ENCODE data around the gene NKTR. TPM values are rescaled to one million over a fixed set of nuclear protein-coding genes. Genes with fewer than 3 reads are reported as not detected.
"Not testable (repeated sequence)": the region's sequence is repeated elsewhere in the genome, so short reads cannot be mapped to it uniquely, and the experiment has no call there.

The NKTR gene
- total and polyA plus RNA-seq, 2 experiments from 2014 or later: 81.3 to 117 TPM

- Mint-ChIP-seq H3K4me1 (peaks cover 20% of the 10 kb centered on the region), H3K9me3 (peaks cover 16% of the 10 kb centered on the region; the same call in 2 of the 3 replicates), H3K36me3 (ENCODE audit: low read depth) (peaks cover 38% of the 10 kb centered on the region), H3K4me3 (no peak overlapping the region), H3K27ac (no peak overlapping the region), H3K27me3 (ENCODE audit: insufficient read depth, low read depth, poor library complexity) (peaks cover 5% of the 10 kb centered on the region)
- H3K27me3 ChIP-seq (ENCODE audit: insufficient read depth): no peaks in the 10 kb centered on the region
- no peaks in the 10 kb centered on the region for H3K9me2 ChIP-seq (ENCODE audit: insufficient read depth)
- H3K4me1 ChIP-seq (ENCODE audit: insufficient read depth): peaks cover 13% of the 10 kb centered on the region
- H3F3A ChIP-seq (replicated peaks; ENCODE audit: low read depth): peaks cover 3% of the 10 kb centered on the region
- DNase-seq (ENCODE audit: low spot score) (no peak), ATAC-seq (no peak)
- no peak overlapping the region for H3K4me2 ChIP-seq
- 0 out of 2 replicates have a peak, but pooled peaks cover 2% of the 10 kb centered on the region for H4K20me1 ChIP-seq (replicated peaks; ENCODE audit: insufficient read depth)
- peaks cover 77% of the 10 kb centered on the region for H3K79me2 ChIP-seq (replicated peaks; ENCODE audit: insufficient read depth)
- H3K27ac ChIP-seq (ENCODE audit: low read depth): no peak overlapping the region
- no peak overlapping the region for H3K4me3 ChIP-seq
- peaks cover 4% of the 10 kb centered on the region for H3K36me3 ChIP-seq (ENCODE audit: insufficient read depth)
- no peak overlapping the region for H2AFZ ChIP-seq
- no peak for TF ChIP-seq ZNF462 (CRISPR knock-in tag; IDR thresholded peaks at IDR 0.05)
- TF ChIP-seq NANOG (IDR thresholded peaks at IDR 0.05; ENCODE audit: borderline replicate concordance): no peak
- TF ChIP-seq ZNF114 (CRISPR knock-in tag; IDR thresholded peaks at IDR 0.05): no peak
- no peak for TF ChIP-seq ZNF331 (CRISPR knock-in tag; IDR thresholded peaks at IDR 0.05; ENCODE audit: low read depth)
- no peak for TF ChIP-seq POLR2AphosphoS5 (IDR thresholded peaks at IDR 0.05; ENCODE audit: low read depth)
- TF ChIP-seq REST (IDR thresholded peaks at IDR 0.05; ENCODE audit: unreplicated experiment): no peak
- no peak for TF ChIP-seq ETS1 (IDR thresholded peaks at IDR 0.05)
These were observed 22.4 kb upstream of the NKTR start for GRCh38 chr3:42578054-42578453.

GRCh38 chr3:42579346-42579745, 21.1 kb upstream of the NKTR start:
- not testable (repeated sequence) for DNase-seq (ENCODE audit: low spot score); H3K4me2 ChIP-seq
- H3K9me3 Mint-ChIP-seq: peaks cover 12% of the 10 kb centered on the region; the same call in 2 of the 3 replicates

More at GRCh38 chr3:42579346-42579745, 21.1 kb upstream of the NKTR start:
- H3K4me3 ChIP-seq; H3K27ac ChIP-seq (ENCODE audit: low read depth); H3K27ac Mint-ChIP-seq; H3K4me3 Mint-ChIP-seq; H3F3A ChIP-seq (replicated peaks; ENCODE audit: low read depth); H2AFZ ChIP-seq; H3K36me3 ChIP-seq (ENCODE audit: insufficient read depth); ATAC-seq; H3K9me2 ChIP-seq (ENCODE audit: insufficient read depth); H4K20me1 ChIP-seq (replicated peaks; ENCODE audit: insufficient read depth); H3K27me3 ChIP-seq (ENCODE audit: insufficient read depth); H3K27me3 Mint-ChIP-seq (ENCODE audit: insufficient read depth, low read depth, poor library complexity): not testable (repeated sequence)
- Histone ChIP-seq H3K79me2 (replicated peaks; ENCODE audit: insufficient read depth) (peaks cover 81% of the 10 kb centered on the region), H3K4me1 (ENCODE audit: insufficient read depth) (peaks cover 24% of the 10 kb centered on the region)
- Mint-ChIP-seq H3K4me1 (peaks cover 28% of the 10 kb centered on the region), H3K36me3 (ENCODE audit: low read depth) (peaks cover 34% of the 10 kb centered on the region)

Measured in GM23338 (cell line).